Measurements from ENCODE around the gene CST5. TPM values are rescaled to one million over a fixed set of nuclear protein-coding genes. Genes with fewer than 3 reads are reported as not detected.

CST5 gene
- polyA plus RNA-seq, 3 donors: not detected

DNA sequence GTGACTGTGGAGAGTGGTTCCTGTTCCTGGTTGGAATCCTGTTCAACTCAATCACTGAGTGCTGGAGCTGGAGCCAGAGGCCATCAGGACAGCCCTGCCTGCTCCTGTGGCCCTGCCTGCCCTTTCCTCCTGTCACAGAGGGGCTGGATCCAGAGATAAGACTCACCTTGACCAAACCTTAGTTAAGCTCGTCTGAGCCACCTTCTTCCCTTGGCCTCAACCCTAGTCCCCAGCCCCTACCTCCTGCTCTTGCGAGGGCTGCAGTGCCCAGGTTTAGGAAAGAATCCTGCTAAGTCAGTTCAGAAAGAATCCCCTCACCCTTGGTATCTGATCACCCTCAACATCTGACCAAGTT lies 47.0 kb upstream of the CST5 start:
- Histone ChIP-seq H3K79me2 (ENCODE audit: insufficient read depth, low read length) (no peaks in the 10 kb centered on the region), H3K4me2 (replicated peaks; ENCODE audit: extremely low read depth, low read length, poor library complexity, severe bottlenecking) (no peak overlapping the region), H4K20me1 (ENCODE audit: insufficient read depth, low read length) (no peaks in the 10 kb centered on the region), H3K27ac (ENCODE audit: low read depth in 1 of 2, low read length in 2 of 2) (no peak overlapping the region), H2AFZ (ENCODE audit: insufficient read depth, low read depth, low read length, poor library complexity, severe bottlenecking) (no peak overlapping the region), H3K9me3 (replicated peaks in 1 of 2; ENCODE audit: control insufficient read depth in 1 of 2, insufficient read depth in 1 of 2, low read length in 2 of 2) (peaks cover 0 to 5% of the 10 kb centered on the region in 2 donors), H3K9ac (ENCODE audit: insufficient read depth, low read length, poor library complexity, severe bottlenecking) (no peak overlapping the region), H3K4me1 (ENCODE audit: control insufficient read depth in 1 of 2, insufficient read depth in 2 of 2, low read length in 2 of 2) (no peaks in the 10 kb centered on the region), H3K36me3 (replicated peaks in 1 of 2; ENCODE audit: control insufficient read depth in 1 of 2, insufficient read depth in 2 of 2, low read length in 2 of 2) (no peaks in the 10 kb centered on the region), H3K27me3 (ENCODE audit: control insufficient read depth in 2 of 2, insufficient read depth in 2 of 2, low read length in 2 of 2) (no peaks in the 10 kb centered on the region), H3K4me3 (replicated peaks in 1 of 3; ENCODE audit: low read depth in 2 of 3, low read length in 3 of 3) (no peak overlapping the region)
- H3K27me3 Mint-ChIP-seq (ENCODE audit: low read depth in 3 of 3): peaks cover 0 to 1% (median 1%) of the 10 kb centered on the region in 3 donors
- no peak overlapping the region for H3K27ac Mint-ChIP-seq
- 81% methylated on average over 2 of the region's 2 CpGs for WGBS (ENCODE audit: insufficient coverage)
- no peaks in the 10 kb centered on the region for H3K36me3 Mint-ChIP-seq
- DNase-seq: no peak
- intact Hi-C loops (cut with micrococcal nuclease): no loop called here
- no peaks in the 10 kb centered on the region for H3K4me1 Mint-ChIP-seq
- H3K4me3 Mint-ChIP-seq: no peak overlapping the region
- TF ChIP-seq, protein P1, sequence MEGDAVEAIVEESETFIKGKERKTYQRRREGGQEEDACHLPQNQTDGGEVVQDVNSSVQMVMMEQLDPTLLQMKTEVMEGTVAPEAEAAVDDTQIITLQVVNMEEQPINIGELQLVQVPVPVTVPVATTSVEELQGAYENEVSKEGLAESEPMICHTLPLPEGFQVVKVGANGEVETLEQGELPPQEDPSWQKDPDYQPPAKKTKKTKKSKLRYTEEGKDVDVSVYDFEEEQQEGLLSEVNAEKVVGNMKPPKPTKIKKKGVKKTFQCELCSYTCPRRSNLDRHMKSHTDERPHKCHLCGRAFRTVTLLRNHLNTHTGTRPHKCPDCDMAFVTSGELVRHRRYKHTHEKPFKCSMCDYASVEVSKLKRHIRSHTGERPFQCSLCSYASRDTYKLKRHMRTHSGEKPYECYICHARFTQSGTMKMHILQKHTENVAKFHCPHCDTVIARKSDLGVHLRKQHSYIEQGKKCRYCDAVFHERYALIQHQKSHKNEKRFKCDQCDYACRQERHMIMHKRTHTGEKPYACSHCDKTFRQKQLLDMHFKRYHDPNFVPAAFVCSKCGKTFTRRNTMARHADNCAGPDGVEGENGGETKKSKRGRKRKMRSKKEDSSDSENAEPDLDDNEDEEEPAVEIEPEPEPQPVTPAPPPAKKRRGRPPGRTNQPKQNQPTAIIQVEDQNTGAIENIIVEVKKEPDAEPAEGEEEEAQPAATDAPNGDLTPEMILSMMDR (IDR thresholded peaks at IDR 0.05): no peak
- peaks cover 0 to 7% (median 3%) of the 10 kb centered on the region in 7 donors for H3K9me3 Mint-ChIP-seq

DNA sequence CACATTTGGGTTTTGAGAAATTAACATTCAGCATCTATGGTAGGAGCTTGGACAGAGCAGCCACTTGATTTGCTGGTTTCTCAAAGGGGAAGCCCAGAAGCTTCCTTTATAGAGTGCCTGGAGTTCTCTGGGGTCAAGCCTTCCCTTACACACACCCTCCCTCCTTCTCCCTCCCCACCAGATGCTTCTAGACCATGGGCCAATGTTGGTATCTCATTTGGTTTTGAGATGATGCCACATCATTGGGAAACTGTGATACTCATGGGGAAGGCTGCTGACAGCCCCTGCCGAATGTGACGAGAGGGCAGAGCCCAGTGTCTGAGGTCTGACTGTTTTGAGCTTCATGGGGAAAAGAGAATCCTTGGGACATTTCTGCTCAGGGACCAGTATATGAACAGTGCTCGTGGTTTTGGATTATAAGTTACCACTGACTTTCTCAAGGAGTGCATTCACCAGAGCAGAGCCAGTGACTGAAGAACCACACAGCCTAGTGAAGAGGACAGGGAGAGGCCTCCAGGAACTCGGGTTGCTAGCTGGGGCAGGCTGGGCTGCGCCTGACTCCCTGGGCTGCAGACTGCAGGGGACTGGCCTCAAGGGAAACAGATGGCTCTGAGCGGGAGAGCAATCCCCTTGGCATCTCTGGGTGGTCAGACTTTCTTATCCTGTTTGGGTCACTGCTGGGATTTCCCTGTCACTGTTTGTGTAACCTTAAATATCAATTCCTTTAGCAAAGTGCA lies 46.4 kb upstream of the CST5 start:
- Mint-ChIP-seq H3K4me1 (no peaks in the 10 kb centered on the region), H3K27ac (no peak overlapping the region), H3K4me3 (no peak overlapping the region), H3K27me3 (ENCODE audit: low read depth in 3 of 3) (peaks cover 0 to 1% (median 0%) of the 10 kb centered on the region in 3 donors), H3K36me3 (no peaks in the 10 kb centered on the region), H3K9me3 (peaks cover 0 to 7% (median 3%) of the 10 kb centered on the region in 7 donors)
- Histone ChIP-seq H3K36me3 (replicated peaks in 1 of 2; ENCODE audit: control insufficient read depth in 1 of 2, insufficient read depth in 2 of 2, low read length in 2 of 2) (no peaks in the 10 kb centered on the region), H3K9me3 (replicated peaks in 1 of 2; ENCODE audit: control insufficient read depth in 1 of 2, insufficient read depth in 1 of 2, low read length in 2 of 2) (peaks cover 0 to 5% of the 10 kb centered on the region in 2 donors), H3K4me1 (ENCODE audit: control insufficient read depth in 1 of 2, insufficient read depth in 2 of 2, low read length in 2 of 2) (no peaks in the 10 kb centered on the region), H2AFZ (ENCODE audit: insufficient read depth, low read depth, low read length, poor library complexity, severe bottlenecking) (no peak overlapping the region), H3K27ac (ENCODE audit: low read depth in 1 of 2, low read length in 2 of 2) (no peak overlapping the region), H4K20me1 (ENCODE audit: insufficient read depth, low read length) (no peaks in the 10 kb centered on the region), H3K4me3 (replicated peaks in 1 of 3; ENCODE audit: low read depth in 2 of 3, low read length in 3 of 3) (no peak overlapping the region), H3K27me3 (ENCODE audit: control insufficient read depth in 2 of 2, insufficient read depth in 2 of 2, low read length in 2 of 2) (no peaks in the 10 kb centered on the region), H3K9ac (ENCODE audit: insufficient read depth, low read length, poor library complexity, severe bottlenecking) (no peak overlapping the region), H3K4me2 (replicated peaks; ENCODE audit: extremely low read depth, low read length, poor library complexity, severe bottlenecking) (no peak overlapping the region), H3K79me2 (ENCODE audit: insufficient read depth, low read length) (no peaks in the 10 kb centered on the region)
- DNase-seq: no peak
- intact Hi-C loops (cut with micrococcal nuclease): no loop called here
- TF ChIP-seq, protein P1 (IDR thresholded peaks at IDR 0.05): no peak
- WGBS (ENCODE audit: insufficient coverage): 93% methylated on average over 6 of the region's 6 CpGs
